ENCODE measurements around the gene SATB1.

Gene SATB1

DNA sequence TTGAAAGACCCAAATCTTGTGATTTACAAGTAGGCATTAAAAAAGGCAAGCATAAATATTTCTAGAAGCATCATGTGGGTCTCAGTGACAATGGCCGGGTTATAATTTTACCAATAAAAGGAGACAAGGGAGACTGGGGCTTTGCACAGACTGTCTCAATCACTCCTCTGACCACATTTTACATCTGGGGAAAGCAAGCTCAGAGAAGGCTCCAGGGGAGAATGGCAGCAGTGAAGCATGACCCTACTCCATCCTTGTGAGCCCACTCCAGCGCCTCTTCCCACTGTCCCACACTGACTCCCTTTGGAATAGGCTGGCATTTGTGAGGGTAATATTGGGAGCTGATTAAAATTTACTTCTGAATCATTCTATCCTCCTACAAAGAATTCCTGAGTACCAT, 61.8 kb downstream of the SATB1 start:
- TF ChIP-seq, protein P1, sequence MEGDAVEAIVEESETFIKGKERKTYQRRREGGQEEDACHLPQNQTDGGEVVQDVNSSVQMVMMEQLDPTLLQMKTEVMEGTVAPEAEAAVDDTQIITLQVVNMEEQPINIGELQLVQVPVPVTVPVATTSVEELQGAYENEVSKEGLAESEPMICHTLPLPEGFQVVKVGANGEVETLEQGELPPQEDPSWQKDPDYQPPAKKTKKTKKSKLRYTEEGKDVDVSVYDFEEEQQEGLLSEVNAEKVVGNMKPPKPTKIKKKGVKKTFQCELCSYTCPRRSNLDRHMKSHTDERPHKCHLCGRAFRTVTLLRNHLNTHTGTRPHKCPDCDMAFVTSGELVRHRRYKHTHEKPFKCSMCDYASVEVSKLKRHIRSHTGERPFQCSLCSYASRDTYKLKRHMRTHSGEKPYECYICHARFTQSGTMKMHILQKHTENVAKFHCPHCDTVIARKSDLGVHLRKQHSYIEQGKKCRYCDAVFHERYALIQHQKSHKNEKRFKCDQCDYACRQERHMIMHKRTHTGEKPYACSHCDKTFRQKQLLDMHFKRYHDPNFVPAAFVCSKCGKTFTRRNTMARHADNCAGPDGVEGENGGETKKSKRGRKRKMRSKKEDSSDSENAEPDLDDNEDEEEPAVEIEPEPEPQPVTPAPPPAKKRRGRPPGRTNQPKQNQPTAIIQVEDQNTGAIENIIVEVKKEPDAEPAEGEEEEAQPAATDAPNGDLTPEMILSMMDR (conservative IDR thresholded peaks at IDR 0.05; ENCODE audit: low read depth, low read length) = no peak
- Histone ChIP-seq H3K9ac (no peak overlapping the region), H3K79me2 (ENCODE audit: insufficient read depth, low read depth) (no peaks in the 10 kb centered on the region), H3K4me1 (ENCODE audit: low read depth, poor library complexity, severe bottlenecking) (no peaks in the 10 kb centered on the region), H3K27ac (no peak overlapping the region), H3K4me2 (no peak overlapping the region), H3K4me3 (IDR thresholded peaks at IDR 0.05; ENCODE audit: insufficient read depth, low read depth, low read length) (no peak overlapping the region), H2AFZ (ENCODE audit: low read depth) (no peak overlapping the region), H4K20me1 (ENCODE audit: insufficient read depth) (no peaks in the 10 kb centered on the region), H3K27me3 (ENCODE audit: insufficient read depth, low read depth) (no peaks in the 10 kb centered on the region), H3K36me3 (ENCODE audit: insufficient read depth) (no peaks in the 10 kb centered on the region)

DNA sequence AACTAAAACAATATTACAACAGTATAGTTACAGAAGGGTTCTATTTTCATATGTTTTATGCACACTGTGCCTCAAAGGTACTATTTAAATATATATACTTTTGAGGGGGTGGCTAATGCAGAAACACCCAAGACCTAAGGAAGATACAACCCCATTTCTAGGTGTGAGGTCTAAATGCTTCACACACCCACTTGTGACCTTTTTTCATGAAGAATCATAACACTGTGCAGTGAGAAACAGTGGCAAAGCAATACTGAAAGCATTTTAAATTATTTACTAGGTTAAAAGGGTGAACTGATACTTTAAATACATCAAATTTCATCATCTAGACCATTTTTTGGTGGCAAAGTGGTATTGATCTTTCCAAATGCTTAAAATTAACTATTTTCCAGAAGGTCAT, 67.4 kb downstream of the SATB1 start:
- Histone ChIP-seq H3K9ac (no peak overlapping the region), H4K20me1 (ENCODE audit: insufficient read depth) (no peaks in the 10 kb centered on the region), H3K79me2 (ENCODE audit: insufficient read depth, low read depth) (no peaks in the 10 kb centered on the region), H3K4me1 (ENCODE audit: low read depth, poor library complexity, severe bottlenecking) (no peaks in the 10 kb centered on the region), H3K4me2 (no peak overlapping the region), H3K27me3 (ENCODE audit: insufficient read depth, low read depth) (no peaks in the 10 kb centered on the region), H3K4me3 (IDR thresholded peaks at IDR 0.05; ENCODE audit: insufficient read depth, low read depth, low read length) (no peak overlapping the region), H3K36me3 (ENCODE audit: insufficient read depth) (no peaks in the 10 kb centered on the region), H3K27ac (no peak overlapping the region), H2AFZ (ENCODE audit: low read depth) (no peak overlapping the region)
- TF ChIP-seq, protein P1 (conservative IDR thresholded peaks at IDR 0.05; ENCODE audit: low read depth, low read length) = no peak

DNA sequence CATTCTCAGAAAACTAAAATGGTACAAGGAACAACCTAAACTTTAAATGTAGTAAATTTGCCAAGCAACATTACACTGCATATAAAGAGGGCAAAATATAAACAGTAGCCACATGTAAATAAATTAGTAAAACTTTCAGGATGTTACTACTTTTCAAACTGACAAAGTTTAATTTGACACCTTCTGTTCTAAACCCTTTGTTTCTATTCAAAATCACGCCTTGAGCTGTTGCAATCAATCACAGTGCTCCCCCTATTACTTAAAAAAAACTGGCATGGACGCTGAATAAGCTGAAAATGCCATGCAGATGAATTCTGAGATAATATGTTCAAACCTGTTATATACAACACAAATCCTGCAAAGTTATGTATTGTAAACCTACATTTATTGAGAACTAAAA, 69.3 kb downstream of the SATB1 start:
- no peaks in the 10 kb centered on the region for H4K20me1 ChIP-seq (ENCODE audit: insufficient read depth)
- no peaks in the 10 kb centered on the region for H3K36me3 ChIP-seq (ENCODE audit: insufficient read depth)
- H2AFZ ChIP-seq (ENCODE audit: low read depth) = no peak overlapping the region
- H3K4me1 ChIP-seq (ENCODE audit: low read depth, poor library complexity, severe bottlenecking) = no peaks in the 10 kb centered on the region
- no peaks in the 10 kb centered on the region for H3K79me2 ChIP-seq (ENCODE audit: insufficient read depth, low read depth)
- TF ChIP-seq, protein P1 (conservative IDR thresholded peaks at IDR 0.05; ENCODE audit: low read depth, low read length) = no peak
- no peak overlapping the region for H3K4me3 ChIP-seq (IDR thresholded peaks at IDR 0.05; ENCODE audit: insufficient read depth, low read depth, low read length)
- H3K27ac ChIP-seq = no peak overlapping the region
- H3K4me2 ChIP-seq = no peak overlapping the region
- H3K9ac ChIP-seq = no peak overlapping the region
- H3K27me3 ChIP-seq (ENCODE audit: insufficient read depth, low read depth) = no peaks in the 10 kb centered on the region

DNA sequence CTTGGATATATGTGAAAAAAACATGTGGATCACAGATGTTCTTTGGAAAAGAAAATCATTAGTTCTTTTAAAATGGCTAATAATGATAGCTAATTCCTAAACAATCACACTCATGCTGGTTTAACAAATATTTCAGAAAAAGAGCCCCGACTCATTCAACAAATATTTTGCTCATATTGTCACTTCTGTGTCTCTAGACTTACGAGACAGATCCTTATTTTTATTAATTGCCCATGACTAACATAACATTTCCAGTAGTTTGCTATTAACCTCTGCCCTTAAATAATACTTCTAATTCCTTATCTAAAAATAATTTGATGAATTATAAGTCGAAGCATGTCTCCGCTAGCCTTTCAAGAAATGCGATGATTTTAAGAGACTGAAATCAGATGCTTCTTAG, 70.4 kb downstream of the SATB1 start:
- Histone ChIP-seq H3K9ac (no peak overlapping the region), H3K36me3 (ENCODE audit: insufficient read depth) (no peaks in the 10 kb centered on the region), H3K4me2 (no peak overlapping the region), H3K4me1 (ENCODE audit: low read depth, poor library complexity, severe bottlenecking) (no peaks in the 10 kb centered on the region), H3K27me3 (ENCODE audit: insufficient read depth, low read depth) (no peaks in the 10 kb centered on the region), H3K79me2 (ENCODE audit: insufficient read depth, low read depth) (no peaks in the 10 kb centered on the region), H3K27ac (no peak overlapping the region), H3K4me3 (IDR thresholded peaks at IDR 0.05; ENCODE audit: insufficient read depth, low read depth, low read length) (no peak overlapping the region), H4K20me1 (ENCODE audit: insufficient read depth) (no peaks in the 10 kb centered on the region), H2AFZ (ENCODE audit: low read depth) (no peak overlapping the region)
- TF ChIP-seq, protein P1 (conservative IDR thresholded peaks at IDR 0.05; ENCODE audit: low read depth, low read length) = no peak

Measured in KMS-11 (cell line).